GM19239 (cell line): Measurements from ENCODE around the gene NOX5.
"Not testable (repeated sequence)": the region's sequence is repeated elsewhere in the genome, so short reads cannot be mapped to it uniquely, and the experiment has no call there.

Experiments
- DNase-seq: peaks from one replicate; pipeline ENCODE4 v3.0.0; 2011; ENCODE audit warnings: low spot score; ENCODE audit not compliant: insufficient read length
- FAIRE-seq: peaks from 2 replicates; lab custom pipeline; 2011; peaks lifted over from hg19 to GRCh38; lab: Jason Lieb, UNC

Gene NOX5

GRCh38 chr15:69014454-69014853 is at the start of gene NOX5:
NOX5 (plus strand) TSS chr15:69014695; CDS start chr15:69014736, 41 bp downstream.
- FAIRE-seq = no peak
- no peak for DNase-seq

- FAIRE-seq (no peak), DNase-seq (no peak)
These were observed 47.5 kb upstream of the NOX5 start for GRCh38 chr15:68966996-68967395.

- no peak for DNase-seq
- no peak for FAIRE-seq
These were observed 46.5 kb upstream of the NOX5 start for GRCh38 chr15:68967948-68968347.

- DNase-seq = no peak
- no peak for FAIRE-seq
These were observed 45.2 kb upstream of the NOX5 start for GRCh38 chr15:68969298-68969697.

GRCh38 chr15:68972201-68973065 is 42.1 kb upstream of the NOX5 start:
- DNase-seq (no peak), FAIRE-seq (no peak)

- FAIRE-seq, DNase-seq: not testable (repeated sequence)
These were observed 38.8 kb upstream of the NOX5 start for GRCh38 chr15:68975651-68976160.

GRCh38 chr15:68977426-68977825 is 37.1 kb upstream of the NOX5 start:
- FAIRE-seq, DNase-seq: not testable (repeated sequence)

- DNase-seq = no peak
- FAIRE-seq = no peak
These were observed 35.5 kb upstream of the NOX5 start for GRCh38 chr15:68979006-68979405.

GRCh38 chr15:68979816-68980215 is 34.7 kb upstream of the NOX5 start:
- no peak for FAIRE-seq
- no peak for DNase-seq

- no peak for DNase-seq
- no peak for FAIRE-seq
These were observed 33.7 kb upstream of the NOX5 start for GRCh38 chr15:68980786-68981185.

GRCh38 chr15:68981941-68982340 is 32.6 kb upstream of the NOX5 start:
- FAIRE-seq = no peak

GRCh38 chr15:68982976-68983563 is 31.4 kb upstream of the NOX5 start:
- no peak for FAIRE-seq
- DNase-seq = no peak

More at GRCh38 chr15:68981941-68982340, 32.6 kb upstream of the NOX5 start:
- DNase-seq = no peak

GRCh38 chr15:68983961-68984481 is 30.5 kb upstream of the NOX5 start:
- DNase-seq = no peak
- FAIRE-seq = no peak

- no peak for DNase-seq
- FAIRE-seq = no peak
These were observed 29.9 kb upstream of the NOX5 start for GRCh38 chr15:68984586-68984985.

- DNase-seq (no peak), FAIRE-seq (no peak)
These were observed 29.1 kb upstream of the NOX5 start for GRCh38 chr15:68985361-68985891.

GRCh38 chr15:68986322-68986721 is 28.2 kb upstream of the NOX5 start:
- FAIRE-seq = no peak
- DNase-seq = no peak

GRCh38 chr15:68987120-68987519 is 27.4 kb upstream of the NOX5 start:
- no peak for DNase-seq
- FAIRE-seq = no peak

- DNase-seq (no peak), FAIRE-seq (no peak)
These were observed 26.8 kb upstream of the NOX5 start for GRCh38 chr15:68987676-68988075.

GRCh38 chr15:68989541-68990230 is 24.8 kb upstream of the NOX5 start:
- DNase-seq = no peak
- FAIRE-seq = no peak

GRCh38 chr15:68990231-68990991 is 24.1 kb upstream of the NOX5 start:
- DNase-seq (no peak), FAIRE-seq (no peak)
